Measurements from ENCODE around the gene GNGT2.

The GNGT2 gene

GRCh38 chr17:49210158-49211029 lies at the start of gene GNGT2, which contains the start of gene ABI3:
Gene GNGT2, minus strand, starts transcription at chr17:49210574. Its CDS starts 3,152 bp downstream, at chr17:49207422.
Gene ABI3, plus strand, starts transcription at chr17:49210707. Its CDS starts 18 bp downstream, at chr17:49210725.
- peak; percentile 57 to 60 for DNase-seq

DNA sequence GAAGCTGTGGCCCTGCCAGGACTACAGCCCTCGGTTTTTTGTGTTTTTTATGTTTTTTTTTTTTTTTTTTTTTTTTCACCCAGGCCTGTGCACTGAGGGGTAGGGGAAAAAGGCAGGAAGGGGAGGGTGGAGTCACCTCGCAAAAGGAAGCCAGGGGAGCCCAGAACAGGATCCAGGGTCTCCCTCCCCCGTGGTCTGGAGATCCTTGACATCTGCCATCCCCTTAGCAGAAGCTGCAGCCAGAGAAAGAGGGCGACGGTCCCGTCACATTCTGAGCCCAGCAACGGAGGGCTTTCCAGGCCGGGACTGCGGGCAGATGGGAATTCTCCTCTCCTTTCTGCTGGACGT lies 49.3 kb upstream of the GNGT2 start:
- DNase-seq, result peak in 1 of 2 donors; percentile 3

- no peak for DNase-seq
Measured at GRCh38 chr17:49258394-49258793, 48.0 kb upstream of the GNGT2 start.

- no peak for DNase-seq
Measured at GRCh38 chr17:49255125-49255524, 44.8 kb upstream of the GNGT2 start.

DNA sequence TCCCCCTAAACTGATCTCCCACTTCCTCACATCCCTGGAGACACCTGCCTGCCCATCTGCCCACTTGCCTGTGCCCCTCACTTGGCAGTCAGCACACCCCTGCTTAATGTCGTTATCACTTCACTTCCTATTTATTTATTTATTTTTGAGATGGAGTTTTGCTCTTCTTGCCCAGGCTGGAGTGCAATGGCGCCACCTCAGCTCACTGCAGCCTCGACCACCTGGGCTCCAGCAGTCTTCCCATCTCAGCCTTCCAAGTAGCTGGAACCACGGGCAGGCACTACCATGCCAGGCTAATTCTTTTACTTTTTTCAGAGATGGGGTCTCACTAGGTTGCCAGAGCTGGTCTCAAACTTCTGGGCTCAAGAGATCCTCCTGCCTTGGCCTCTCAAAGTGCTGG lies 43.7 kb upstream of the GNGT2 start:
- no peak for DNase-seq

DNA sequence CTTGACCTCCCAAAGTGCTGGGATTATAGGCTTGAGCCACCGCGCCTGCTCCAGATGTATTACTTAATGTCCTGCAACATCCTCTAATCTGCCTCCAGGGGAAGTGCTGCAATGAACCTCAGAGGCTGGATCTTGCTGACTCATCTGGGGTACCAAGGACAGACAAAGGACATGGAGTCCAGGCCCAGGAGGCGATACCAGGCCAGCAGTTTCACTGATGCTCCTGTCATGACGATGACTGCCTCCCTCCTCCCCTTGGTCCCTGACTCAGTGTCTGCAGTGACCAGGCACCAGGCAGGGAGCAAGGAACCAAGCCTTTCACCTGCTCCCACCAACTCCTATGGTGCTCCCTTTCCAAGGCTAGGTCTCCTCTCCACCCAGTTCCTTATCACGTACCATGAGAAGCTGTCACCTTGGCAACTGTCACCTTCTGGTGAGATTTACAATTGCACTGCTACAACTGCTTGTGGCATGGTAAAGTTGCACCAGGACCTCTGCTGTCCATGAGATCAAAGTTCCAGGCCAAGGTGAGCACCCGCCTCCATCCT lies 41.8 kb upstream of the GNGT2 start:
- DNase-seq, result no peak

GRCh38 chr17:49249890-49250522 lies 39.6 kb upstream of the GNGT2 start:
- no peak for DNase-seq

DNA sequence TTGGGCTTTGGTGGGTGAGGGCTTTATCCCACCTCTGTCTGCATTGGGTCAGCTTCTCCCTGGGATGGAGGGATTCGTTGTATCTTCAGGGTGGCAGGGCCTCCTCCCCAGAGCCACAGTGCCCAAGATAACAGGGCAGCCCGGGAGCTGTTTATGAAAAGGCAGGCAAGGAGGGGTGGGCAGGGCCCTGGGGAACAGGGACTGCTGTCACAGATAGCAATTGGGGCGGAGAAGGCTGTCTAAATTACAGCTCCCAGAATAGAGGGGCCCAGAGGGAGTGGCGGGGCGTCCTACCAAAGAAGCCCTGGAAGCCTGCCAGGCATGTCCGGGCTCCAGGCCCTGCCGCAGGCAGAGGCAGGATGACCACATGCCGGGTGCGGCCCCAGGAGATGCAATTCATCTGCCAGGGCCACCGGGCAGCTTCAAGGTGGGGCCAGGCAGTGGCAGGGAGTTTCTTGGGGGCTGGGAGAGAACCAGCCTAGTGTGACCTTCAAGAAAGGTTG lies 39.0 kb upstream of the GNGT2 start:
- no peak for DNase-seq

DNA sequence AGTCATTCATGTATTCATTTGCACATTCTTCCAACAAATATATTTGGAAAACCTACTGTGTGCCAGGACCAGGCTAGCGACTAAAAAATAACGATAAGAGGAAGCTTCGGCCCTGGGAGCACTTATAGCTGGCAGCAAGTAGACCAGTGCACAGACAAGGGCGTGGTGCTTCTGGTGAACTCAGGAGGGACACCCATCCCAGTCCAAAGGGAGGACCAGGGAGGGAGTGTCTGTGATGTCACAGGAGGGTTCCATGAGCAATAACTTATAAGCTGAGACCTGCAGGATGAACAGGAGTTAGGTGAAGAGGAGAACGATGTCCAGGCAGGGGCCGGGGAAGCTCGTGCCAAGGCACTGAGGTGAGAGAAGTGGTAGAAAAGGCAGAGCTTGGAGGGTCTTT lies 37.6 kb upstream of the GNGT2 start:
- DNase-seq, result no peak

DNA sequence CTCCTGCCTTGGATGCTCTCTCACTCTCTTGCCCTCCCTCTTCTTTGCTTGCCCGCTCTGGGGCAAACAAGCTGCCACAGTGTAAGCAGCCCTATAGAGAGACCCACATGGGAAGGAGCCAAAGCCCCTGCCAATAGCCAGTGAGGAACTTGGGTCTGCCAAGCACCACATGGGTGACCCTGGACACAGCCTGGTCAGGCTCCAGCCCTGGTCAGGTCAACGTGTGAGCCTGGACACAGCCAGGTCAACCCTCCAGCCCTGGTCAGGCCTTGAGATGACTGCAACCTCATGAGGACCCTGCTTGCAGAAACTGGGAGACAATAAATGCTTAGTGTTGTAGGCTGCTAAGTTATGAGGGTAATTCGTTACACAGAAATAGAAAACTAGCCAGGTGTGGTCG lies 34.5 kb upstream of the GNGT2 start:
- DNase-seq, result no peak

DNA sequence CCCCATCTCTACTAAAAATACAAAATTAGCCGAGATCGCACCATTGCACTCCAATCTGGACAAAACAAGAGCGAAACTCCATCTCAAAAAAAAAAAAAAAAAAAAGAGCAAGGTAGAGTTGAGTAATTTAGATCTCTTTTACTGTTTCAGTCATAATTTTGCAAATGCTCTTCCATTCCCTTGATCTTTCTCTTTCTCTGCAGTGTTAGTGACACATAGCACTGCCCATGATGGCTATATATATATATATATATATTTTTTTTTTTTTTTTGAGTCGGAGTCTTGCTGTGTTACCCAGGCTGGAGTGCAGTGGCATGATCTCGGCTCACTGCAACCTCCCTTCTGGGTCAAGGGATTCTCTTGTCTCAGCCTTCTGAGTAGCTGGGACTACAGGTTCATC lies 32.4 kb upstream of the GNGT2 start:
- DNase-seq, result no peak

- no peak for DNase-seq
Measured at GRCh38 chr17:49241692-49242397, 31.5 kb upstream of the GNGT2 start.

GRCh38 chr17:49241040-49241439 lies 30.7 kb upstream of the GNGT2 start:
- no peak for DNase-seq

DNA sequence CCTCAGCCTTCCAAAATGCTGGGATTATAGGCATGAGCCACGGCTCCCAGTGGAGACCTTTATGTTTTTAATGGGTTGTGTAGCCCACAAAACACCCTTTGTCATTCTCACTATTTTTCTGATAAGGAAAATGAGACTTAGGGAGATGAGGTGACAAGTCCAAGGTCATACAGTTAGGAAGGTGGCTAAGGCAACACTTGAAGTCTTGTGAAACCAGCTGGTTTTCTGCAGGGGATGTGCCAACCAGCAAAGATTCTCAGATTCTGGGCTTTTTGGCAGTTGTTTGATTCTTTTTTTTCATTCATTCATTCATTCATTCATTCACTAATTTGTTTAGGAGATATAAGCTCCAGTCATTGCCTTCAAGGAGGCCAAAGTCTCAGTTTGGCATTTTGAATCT lies 30.2 kb upstream of the GNGT2 start:
- DNase-seq, result no peak

DNA sequence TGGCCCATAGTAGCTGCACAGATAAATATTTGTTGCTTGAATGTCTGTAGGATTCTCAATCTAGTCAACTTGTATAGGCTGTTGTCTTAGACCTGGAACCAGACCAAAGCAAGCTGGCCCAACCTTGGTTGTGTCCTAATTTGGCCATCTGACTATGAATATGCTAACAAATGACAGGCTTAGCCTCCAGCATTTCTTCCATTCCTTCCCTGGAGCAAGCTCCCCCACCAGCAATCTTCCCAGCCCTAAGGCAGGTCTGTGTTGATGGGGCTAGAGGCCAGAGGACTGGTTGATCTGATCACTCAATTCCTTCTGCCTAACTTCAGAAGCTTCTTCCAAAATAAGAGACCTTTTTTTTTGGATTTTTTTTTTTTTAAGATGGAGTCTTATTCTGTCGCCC lies 29.6 kb upstream of the GNGT2 start:
- DNase-seq, result no peak

DNA sequence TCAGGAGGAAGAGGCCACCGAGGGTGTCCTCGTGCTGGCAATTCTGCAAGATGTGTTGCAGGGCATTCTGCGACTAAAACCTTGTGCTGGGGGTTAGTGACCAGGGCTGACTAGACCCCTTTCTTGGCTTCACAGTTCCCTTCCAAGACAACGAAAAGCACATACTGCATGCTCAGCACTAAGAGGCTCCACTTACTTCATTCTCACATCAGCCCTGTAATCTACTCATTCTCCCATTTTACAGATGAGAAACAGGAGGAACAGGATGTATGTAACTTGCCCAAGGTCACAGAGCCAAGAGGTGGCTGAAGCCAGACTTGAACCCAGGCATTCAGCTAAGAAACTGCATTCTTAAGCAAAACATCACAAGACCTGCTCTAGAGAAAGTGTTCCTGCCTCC lies 25.5 kb upstream of the GNGT2 start:
- no peak for DNase-seq

DNA sequence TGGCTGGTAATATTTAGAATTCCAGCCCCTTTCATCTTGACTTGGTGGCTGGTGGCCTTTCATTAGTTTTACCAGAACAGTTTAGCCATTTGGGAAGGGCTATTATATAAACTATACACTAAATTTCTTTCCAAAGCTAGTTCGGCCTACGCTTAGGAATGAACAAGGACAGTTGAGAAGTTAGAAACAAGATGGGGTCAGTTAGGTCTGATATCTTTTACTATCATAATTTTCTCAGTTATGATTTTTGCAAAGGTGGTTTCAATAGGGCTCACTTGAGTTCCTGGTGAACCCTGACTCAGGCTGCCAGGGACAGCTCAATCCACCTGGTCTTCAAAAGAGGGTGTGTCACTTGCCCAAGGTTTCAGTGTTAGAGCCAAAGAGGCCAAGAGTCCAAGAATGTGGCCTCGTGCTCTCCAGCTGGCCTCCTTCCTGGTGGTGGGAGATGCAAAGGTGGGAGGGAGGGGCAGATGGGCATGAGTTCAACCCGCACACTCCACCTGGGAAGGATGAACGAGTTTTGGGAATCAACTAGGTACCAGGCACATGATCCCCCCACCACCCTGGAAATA lies 24.2 kb upstream of the GNGT2 start:
- no peak for DNase-seq

DNA sequence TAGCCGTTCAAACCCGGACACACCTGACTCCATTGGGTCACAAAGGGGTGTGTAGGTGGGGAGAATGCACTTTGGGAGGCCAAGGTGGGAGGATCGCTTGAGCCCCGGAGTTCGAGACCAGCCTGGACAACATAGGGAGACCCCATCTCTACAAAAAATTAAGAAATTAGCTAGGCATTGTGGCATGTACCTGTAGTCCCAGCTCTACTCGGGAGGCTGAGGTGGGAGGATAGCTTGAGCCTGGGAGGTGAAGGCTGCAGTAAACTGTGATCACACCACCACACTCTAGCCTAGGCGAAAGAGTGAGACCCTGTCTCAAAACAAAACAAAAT lies 21.2 kb upstream of the GNGT2 start:
- no peak for DNase-seq

- DNase-seq, result peak; percentile 72 to 77
Measured at GRCh38 chr17:49230636-49231562, 20.5 kb upstream of the GNGT2 start, which contains the start of gene PHOSPHO1. Gene PHOSPHO1, minus strand, starts transcription at chr17:49230787. Its CDS starts 4,096 bp downstream, at chr17:49226691.

- no peak for DNase-seq
Measured at GRCh38 chr17:49229805-49230600, 19.6 kb upstream of the GNGT2 start.

Measured in stimulated activated CD4-positive, alpha-beta T cell treated with anti-CD3 and anti-CD28 coated beads, Interleukin-2, amount 100 ng/mL, for 48 hours (primary cell).